Subcutaneous adipose tissue (tissue), 4 donors: ENCODE results near the gene TNFRSF8. TPM values are rescaled to one million over a fixed set of nuclear protein-coding genes. Genes with fewer than 3 reads are reported as not detected.

ENCODE experiments used
- CTCF ChIP-seq: fragments of 450-650 bp; IDR thresholded peaks from one replicate; pipeline ENCODE4 v1.5.1; 2016; ENCODE audit warnings: low read depth, mild to moderate bottlenecking, control low read depth, antibody characterized with exemption, moderate library complexity
- total RNA-seq, 4 donors: library from RNA; depleted of rRNA; stranded (reverse); fragments of >200 nt; gene quantifications; one replicate each; pipeline ENCODE4 v1.1.0, GENCODE V29; 2016

The TNFRSF8 gene
- total RNA-seq, 4 donors from 2014 or later = 1.5 to 7.2 (median 2.9) TPM

GRCh38 chr1:12121212-12122003 is 58.3 kb downstream of the TNFRSF8 start:
- no peak for TF ChIP-seq CTCF

- no peak for TF ChIP-seq CTCF
These were observed 60.1 kb downstream of the TNFRSF8 start for GRCh38 chr1:12123172-12123571.

- TF ChIP-seq CTCF = no peak
These were observed 61.8 kb downstream of the TNFRSF8 start for GRCh38 chr1:12124693-12125421.

- TF ChIP-seq CTCF = no peak
These were observed 62.6 kb downstream of the TNFRSF8 start for GRCh38 chr1:12125422-12126355.

GRCh38 chr1:12126781-12127180 is 63.7 kb downstream of the TNFRSF8 start:
- no peak for TF ChIP-seq CTCF

- TF ChIP-seq CTCF = no peak
These were observed 64.2 kb downstream of the TNFRSF8 start for GRCh38 chr1:12127206-12127810.
